HL-60 (cell line): ENCODE data around the gene CD4.

Experiments
- CTCF ChIP-seq: IDR thresholded peaks from one replicate; pipeline ENCODE4 v1.5.1; 2011; ENCODE audit warnings: low read length, control low read depth, inconsistent platforms; ENCODE audit not compliant: insufficient read depth
- POLR2AphosphoS5 ChIP-seq: IDR thresholded peaks from 2 replicates; pipeline ENCODE4 v1.6.1; 2012; ENCODE audit warnings: low read depth
- TF ChIP-seq, protein P1 (sequence below): IDR thresholded peaks from 2 replicates; pipeline ENCODE4 v1.6.1; 2012; ENCODE audit warnings: low read depth; ENCODE audit not compliant: insufficient replicate concordance

DNA sequence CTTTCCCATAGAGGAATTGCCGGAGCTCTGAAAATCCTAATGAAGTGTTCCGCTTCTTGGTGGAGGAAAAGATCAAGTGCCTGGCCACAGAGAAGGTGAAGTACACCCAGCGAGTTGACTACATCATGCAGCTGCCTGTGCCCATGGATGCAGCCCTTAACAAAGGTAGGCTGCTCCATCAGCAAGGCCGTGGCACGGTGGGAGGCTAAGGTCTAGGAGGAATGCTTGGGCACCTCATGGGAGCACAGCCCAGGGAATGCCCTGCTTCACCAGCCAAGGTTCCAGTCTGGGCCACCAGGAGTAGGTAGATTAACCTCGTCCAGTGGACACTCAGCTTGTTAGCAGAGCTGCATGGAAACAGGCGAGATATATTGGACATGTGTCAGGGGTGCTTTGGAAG is 71.6 kb downstream of the CD4 start:
- TF ChIP-seq CTCF (no peak), POLR2AphosphoS5 (no peak)
- TF ChIP-seq, protein P1, sequence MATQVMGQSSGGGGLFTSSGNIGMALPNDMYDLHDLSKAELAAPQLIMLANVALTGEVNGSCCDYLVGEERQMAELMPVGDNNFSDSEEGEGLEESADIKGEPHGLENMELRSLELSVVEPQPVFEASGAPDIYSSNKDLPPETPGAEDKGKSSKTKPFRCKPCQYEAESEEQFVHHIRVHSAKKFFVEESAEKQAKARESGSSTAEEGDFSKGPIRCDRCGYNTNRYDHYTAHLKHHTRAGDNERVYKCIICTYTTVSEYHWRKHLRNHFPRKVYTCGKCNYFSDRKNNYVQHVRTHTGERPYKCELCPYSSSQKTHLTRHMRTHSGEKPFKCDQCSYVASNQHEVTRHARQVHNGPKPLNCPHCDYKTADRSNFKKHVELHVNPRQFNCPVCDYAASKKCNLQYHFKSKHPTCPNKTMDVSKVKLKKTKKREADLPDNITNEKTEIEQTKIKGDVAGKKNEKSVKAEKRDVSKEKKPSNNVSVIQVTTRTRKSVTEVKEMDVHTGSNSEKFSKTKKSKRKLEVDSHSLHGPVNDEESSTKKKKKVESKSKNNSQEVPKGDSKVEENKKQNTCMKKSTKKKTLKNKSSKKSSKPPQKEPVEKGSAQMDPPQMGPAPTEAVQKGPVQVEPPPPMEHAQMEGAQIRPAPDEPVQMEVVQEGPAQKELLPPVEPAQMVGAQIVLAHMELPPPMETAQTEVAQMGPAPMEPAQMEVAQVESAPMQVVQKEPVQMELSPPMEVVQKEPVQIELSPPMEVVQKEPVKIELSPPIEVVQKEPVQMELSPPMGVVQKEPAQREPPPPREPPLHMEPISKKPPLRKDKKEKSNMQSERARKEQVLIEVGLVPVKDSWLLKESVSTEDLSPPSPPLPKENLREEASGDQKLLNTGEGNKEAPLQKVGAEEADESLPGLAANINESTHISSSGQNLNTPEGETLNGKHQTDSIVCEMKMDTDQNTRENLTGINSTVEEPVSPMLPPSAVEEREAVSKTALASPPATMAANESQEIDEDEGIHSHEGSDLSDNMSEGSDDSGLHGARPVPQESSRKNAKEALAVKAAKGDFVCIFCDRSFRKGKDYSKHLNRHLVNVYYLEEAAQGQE, result no peak
